Neuronal stem cell (in vitro differentiated cells): ENCODE data around the gene RAB40C.
A peak's percentile ranks its signal among the peaks of the same experiment; 100 is the strongest.

Source experiments
- DNase-seq: peaks from one replicate; pipeline ENCODE4 v3.0.0-alpha.2; 2013; ENCODE audit warnings: low spot score
- H2AFZ ChIP-seq: one replicate; pipeline ENCODE4 v1.6.1; 2013; ENCODE audit warnings: mild to moderate bottlenecking, low read length, inconsistent platforms
- H2AK5ac ChIP-seq: 2 replicates; pipeline ENCODE4 v1.6.1; 2013; ENCODE audit warnings: low read depth, mild to moderate bottlenecking, inconsistent platforms, low read length, moderate library complexity, mixed read lengths
- H2BK120ac ChIP-seq: 2 replicates; pipeline ENCODE4 v1.6.1; 2013; ENCODE audit warnings: low read depth, mild to moderate bottlenecking, inconsistent platforms, low read length, moderate library complexity, mixed read lengths
- H2BK12ac ChIP-seq: one replicate; pipeline ENCODE4 v1.6.1; 2013; ENCODE audit warnings: low read length, inconsistent platforms
- H2BK15ac ChIP-seq: 2 replicates; pipeline ENCODE4 v1.6.1; 2013; ENCODE audit warnings: mild to moderate bottlenecking, low read length, inconsistent platforms, mixed read lengths
- H2BK5ac ChIP-seq: one replicate; pipeline ENCODE4 v1.6.1; 2013; ENCODE audit warnings: inconsistent platforms, mild to moderate bottlenecking, low read length, moderate library complexity
- H3K14ac ChIP-seq: one replicate; pipeline ENCODE4 v1.6.1; 2013; ENCODE audit warnings: low read length, inconsistent platforms
- H3K18ac ChIP-seq: 2 replicates; pipeline ENCODE4 v1.6.1; 2013; ENCODE audit warnings: low read length, inconsistent platforms
- H3K23ac ChIP-seq: 2 replicates; pipeline ENCODE4 v1.6.1; 2013; ENCODE audit warnings: low read depth, mild to moderate bottlenecking, mixed read lengths, low read length, inconsistent platforms; ENCODE audit not compliant: poor library complexity
- H3K27ac ChIP-seq: replicated peaks from 3 replicates; pipeline ENCODE4 v1.5.1; 2013; ENCODE audit warnings: low read length, inconsistent platforms
- H3K27me3 ChIP-seq, 3 experiments: 2 replicates each; pipeline ENCODE4 v1.6.1; 2013; ENCODE audit warnings: low read length in 3 of 3, mild to moderate bottlenecking in 2 of 3, inconsistent platforms in 1 of 3, low read depth in 1 of 3, mixed read lengths in 1 of 3, moderate library complexity in 1 of 3; ENCODE audit not compliant: control insufficient read depth in 3 of 3, insufficient read depth in 3 of 3
- H3K36me3 ChIP-seq, 2 donors: replicated peaks in 1 of 2; 2 replicates each; pipeline ENCODE4 v1.6.1; 2013; ENCODE audit warnings: low read length in 2 of 2; ENCODE audit not compliant: control insufficient read depth in 2 of 2, insufficient read depth in 2 of 2
- H3K4ac ChIP-seq: 2 replicates; pipeline ENCODE4 v1.6.1; 2013; ENCODE audit warnings: inconsistent platforms, mild to moderate bottlenecking, low read length, moderate library complexity
- H3K4me1 ChIP-seq, 2 donors: 1 replicate in 1 of 2; 2 replicates in 1 of 2; pipeline ENCODE4 v1.6.1; 2013; ENCODE audit warnings: low read length in 2 of 2, low read depth in 1 of 2; ENCODE audit not compliant: control insufficient read depth in 2 of 2, insufficient read depth in 1 of 2
- H3K4me2 ChIP-seq: one replicate; pipeline ENCODE4 v1.6.1; 2013; ENCODE audit warnings: mild to moderate bottlenecking, low read length, inconsistent platforms; ENCODE audit not compliant: insufficient read depth, poor library complexity, severe bottlenecking
- H3K4me3 ChIP-seq, 2 donors: 2 replicates each; pipeline ENCODE4 v1.5.1; 2013; ENCODE audit warnings: low read length in 2 of 2, mild to moderate bottlenecking in 2 of 2, inconsistent platforms in 1 of 2, moderate library complexity in 1 of 2
- H3K79me1 ChIP-seq: one replicate; pipeline ENCODE4 v1.6.1; 2013; ENCODE audit warnings: low read depth, mild to moderate bottlenecking, inconsistent platforms, low read length, moderate library complexity
- H3K9ac ChIP-seq: one replicate; pipeline ENCODE4 v1.6.1; 2013; ENCODE audit warnings: mild to moderate bottlenecking, low read depth, low read length, inconsistent platforms; ENCODE audit not compliant: poor library complexity
- H3K9me3 ChIP-seq, 2 donors: replicated peaks in 1 of 2; 2 replicates each; pipeline versions ENCODE3 to v1.6.1; 2013; ENCODE audit warnings: low read length in 2 of 2, mild to moderate bottlenecking in 2 of 2, inconsistent platforms in 1 of 2, low read depth in 1 of 2, mixed read lengths in 1 of 2, moderate library complexity in 1 of 2; ENCODE audit not compliant: control insufficient read depth in 2 of 2, insufficient read depth in 1 of 2
- H4K8ac ChIP-seq: one replicate; pipeline ENCODE4 v1.6.1; 2013; ENCODE audit warnings: low read depth, mild to moderate bottlenecking, inconsistent platforms, low read length, moderate library complexity
- H4K91ac ChIP-seq: one replicate; pipeline ENCODE4 v1.6.1; 2013; ENCODE audit warnings: low read length, low read depth, mild to moderate bottlenecking, inconsistent platforms; ENCODE audit not compliant: poor library complexity
- WGBS, 2 donors: extraction: QIAGEN DNeasy Blood & Tissue Kit; methylation state at CpG; one replicate each; pipeline ENCODE4 v1.1.7; 2013; ENCODE audit warnings: missing lambda C conversion rate in 2 of 2, mixed read lengths in 1 of 2; ENCODE audit not compliant: insufficient read length in 2 of 2, insufficient replicate concordance in 1 of 2; ENCODE audit errors: extremely low coverage in 2 of 2; 5-methylcytosine and 5-hydroxymethylcytosine counted together

The RAB40C gene

GRCh38 chr16:561413-561794 lies 28.5 kb upstream of the RAB40C start:
- Histone ChIP-seq H2BK15ac (peak overlapping the region; percentile 89), H2BK5ac (peak overlapping the region; percentile 66), H3K79me1 (peaks cover 6% of the 10 kb centered on the region), H4K8ac (no peak overlapping the region), H3K4me3 (no peak overlapping the region), H3K23ac (peak overlapping the region; percentile 95), H3K4me1 (peaks cover 0 to 23% of the 10 kb centered on the region in 2 donors), H2AK5ac (peak overlapping the region; percentile 98), H2AFZ (no peak overlapping the region), H3K36me3 (no peaks in the 10 kb centered on the region), H2BK12ac (no peak overlapping the region), H3K27me3 (peaks cover 14 to 59% (median 44%) of the 10 kb centered on the region in 3 experiments), H3K4ac (no peak overlapping the region), H3K14ac (peak overlapping the region; percentile 47), H4K91ac (peak overlapping the region; percentile 30), H3K18ac (peak overlapping the region; percentile 64), H3K9me3 (peaks cover 0 to 2% of the 10 kb centered on the region in 2 donors), H3K9ac (no peak overlapping the region), H2BK120ac (peak overlapping the region; percentile 81), H3K4me2 (no peak overlapping the region), H3K27ac (no peak overlapping the region)
- no peak for DNase-seq
- no CpG with 5 or more reads among the region's 15 CpGs for WGBS, 2 donors

- Histone ChIP-seq H3K23ac (peak overlapping the region; percentile 95), H3K9me3 (peaks cover 0 to 2% of the 10 kb centered on the region in 2 donors), H2BK5ac (peak overlapping the region; percentile 66), H3K18ac (peak overlapping the region; percentile 64), H3K9ac (peak overlapping the region; percentile 74), H3K4ac (no peak overlapping the region), H3K14ac (peak overlapping the region; percentile 31), H4K8ac (peak overlapping the region; percentile 29), H2BK12ac (peak overlapping the region; percentile 98), H2AK5ac (peak overlapping the region; percentile 98), H3K27ac (no peak overlapping the region), H3K36me3 (no peaks in the 10 kb centered on the region), H3K79me1 (peaks cover 6% of the 10 kb centered on the region), H2BK15ac (peak overlapping the region; percentile 89), H2BK120ac (peak overlapping the region; percentile 81), H3K4me2 (no peak overlapping the region), H2AFZ (no peak overlapping the region), H3K4me3 (peak overlapping the region in 1 of 2 donors; percentile 70), H3K27me3 (peaks cover 14 to 58% (median 44%) of the 10 kb centered on the region in 3 experiments), H4K91ac (peak overlapping the region; percentile 30), H3K4me1 (peaks cover 0 to 30% of the 10 kb centered on the region in 2 donors)
- no CpG with 5 or more reads among the region's 43 CpGs for WGBS, 2 donors
- DNase-seq, result no peak
These were observed 27.6 kb upstream of the RAB40C start for GRCh38 chr16:561957-562938.

DNA sequence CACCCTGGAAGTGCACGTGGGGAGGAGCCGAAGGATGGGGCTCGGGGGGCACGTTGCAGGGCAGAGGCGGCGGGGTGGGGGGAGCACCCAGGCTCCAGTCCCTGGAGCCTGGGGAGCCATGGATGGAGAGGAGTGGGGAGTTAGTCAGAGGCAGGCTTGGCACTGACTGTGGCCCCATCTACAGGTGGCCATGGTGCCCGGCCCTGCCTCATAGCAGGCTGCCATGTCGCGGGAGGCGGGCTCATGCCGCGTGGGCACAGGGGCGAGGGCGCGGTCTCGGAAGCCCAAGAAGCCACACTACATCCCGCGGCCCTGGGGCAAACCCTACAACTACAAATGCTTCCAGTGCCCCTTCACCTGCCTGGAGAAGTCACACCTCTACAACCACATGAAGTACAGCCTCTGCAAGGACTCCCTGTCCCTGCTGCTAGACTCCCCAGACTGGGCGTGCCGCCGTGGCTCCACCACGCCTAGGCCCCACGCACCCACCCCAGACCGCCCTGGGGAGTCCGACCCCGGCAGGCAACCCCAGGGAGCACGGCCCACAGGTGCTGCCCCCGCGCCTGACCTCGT lies 26.7 kb upstream of the RAB40C start:
- no peak overlapping the region for H2BK120ac ChIP-seq
- H4K8ac ChIP-seq, result no peak overlapping the region
- no peak overlapping the region for H3K27ac ChIP-seq
- H3K4me2 ChIP-seq, result no peak overlapping the region
- no CpG with 5 or more reads among the region's 30 CpGs for WGBS, 2 donors
- H3K4me3 ChIP-seq, result no peak overlapping the region
- H3K23ac ChIP-seq, result peak overlapping the region; percentile 55
- H3K79me1 ChIP-seq, result peaks cover 5% of the 10 kb centered on the region
- no peak overlapping the region for H4K91ac ChIP-seq
- H3K27me3 ChIP-seq, result peaks cover 14 to 49% (median 43%) of the 10 kb centered on the region in 3 experiments
- H3K18ac ChIP-seq, result no peak overlapping the region
- peak overlapping the region; percentile 63 for H2AK5ac ChIP-seq
- no peak overlapping the region for H3K4ac ChIP-seq
- H2BK12ac ChIP-seq, result peak overlapping the region; percentile 58
- no peak overlapping the region for H2BK5ac ChIP-seq
- H2AFZ ChIP-seq, result no peak overlapping the region
- no peak overlapping the region for H3K14ac ChIP-seq
- no peak overlapping the region for H3K9ac ChIP-seq
- peaks cover 0 to 2% of the 10 kb centered on the region in 2 donors for H3K9me3 ChIP-seq
- peaks cover 0 to 30% of the 10 kb centered on the region in 2 donors for H3K4me1 ChIP-seq
- peak overlapping the region; percentile 89 for H2BK15ac ChIP-seq
- DNase-seq, result no peak
- no peaks in the 10 kb centered on the region for H3K36me3 ChIP-seq
